A673 (cell line): ENCODE data around the gene PRR22. TPM values are rescaled to one million over a fixed set of nuclear protein-coding genes. Genes with fewer than 3 reads are reported as not detected.
"Not testable (repeated sequence)": the region's sequence is repeated elsewhere in the genome, so short reads cannot be mapped to it uniquely, and the experiment has no call there.

Source experiments
- BruUV-seq: library from RNA; stranded (reverse); fragments of 400-500 nt; replicated peaks from 2 replicates; lab custom pipeline; 2021; lab: Mats Ljungman, UMichigan
- CTCF ChIA-PET: fragments of 300-600 bp; sonication (Branson Sonifier 250); formaldehyde crosslinking; loops from one replicate; lab custom pipeline; 2022; ENCODE audit warnings: antibody characterized with exemption; lab: Charles Lee
- POLR2A ChIA-PET: fragments of 300-600 bp; sonication (Branson Sonifier 250); formaldehyde crosslinking; loops from one replicate; lab custom pipeline; 2022; ENCODE audit warnings: antibody characterized with exemption; ENCODE audit not compliant: low non-redundant PET; lab: Charles Lee
- DNase-seq: peaks from one replicate; pipeline ENCODE4 v3.0.0-alpha.2; 2015; ENCODE audit warnings: low spot score
- H3K27ac ChIP-seq: fragments of 200-600 bp; sonication (generic); 2 replicates; pipeline ENCODE4 v1.5.1; 2016; ENCODE audit warnings: mixed run types, low read depth, mild to moderate bottlenecking, mixed read lengths, antibody characterized with exemption, low read length; ENCODE audit not compliant: poor library complexity, severe bottlenecking
- H3K27me3 ChIP-seq: fragments of 200-600 bp; sonication (generic); replicated peaks from 2 replicates; pipeline ENCODE4 v1.6.1; 2017; ENCODE audit warnings: mixed run types, low read depth, mild to moderate bottlenecking, mixed read lengths, antibody characterized with exemption, low read length; ENCODE audit not compliant: insufficient read depth, poor library complexity
- H3K36me3 ChIP-seq: fragments of 200-600 bp; sonication (generic); 2 replicates; pipeline ENCODE4 v1.6.1; 2016; ENCODE audit warnings: mixed run types, mild to moderate bottlenecking, mixed read lengths, antibody characterized with exemption, low read length; ENCODE audit not compliant: insufficient read depth, poor library complexity, severe bottlenecking
- H3K4me1 ChIP-seq: fragments of 200-600 bp; sonication (generic); 2 replicates; pipeline ENCODE4 v1.6.1; 2017; ENCODE audit warnings: mixed run types, mild to moderate bottlenecking, mixed read lengths, antibody characterized with exemption, low read length; ENCODE audit not compliant: insufficient read depth, poor library complexity, severe bottlenecking
- H3K4me3 ChIP-seq: fragments of 200-600 bp; sonication (generic); 2 replicates; pipeline ENCODE4 v1.5.1; 2016; ENCODE audit warnings: low read depth, mixed run types, mild to moderate bottlenecking, mixed read lengths, low read length; ENCODE audit not compliant: poor library complexity, severe bottlenecking
- H3K9me3 ChIP-seq: fragments of 200-600 bp; sonication (generic); 2 replicates; pipeline ENCODE4 v1.6.1; 2016; ENCODE audit warnings: mixed run types, low read depth, mild to moderate bottlenecking, mixed read lengths, antibody characterized with exemption, low read length; ENCODE audit not compliant: poor library complexity, severe bottlenecking
- CTCF ChIP-seq: fragments of 300-800, 200-600 bp; sonication (generic); conservative IDR thresholded peaks from 2 replicates; pipeline ENCODE4 v1.5.1; 2017; ENCODE audit warnings: low read depth, mild to moderate bottlenecking, antibody characterized with exemption, low read length, moderate library complexity, mixed read lengths
- EZH2 ChIP-seq: fragments of 200-600 bp; sonication (generic); IDR thresholded peaks from 2 replicates; pipeline ENCODE4 v1.6.1; 2017; ENCODE audit warnings: borderline replicate concordance, low read depth, mild to moderate bottlenecking, mixed read lengths, antibody characterized with exemption, low read length; ENCODE audit not compliant: poor library complexity, severe bottlenecking
- intact Hi-C: fragments of 100-400 bp; cut with micrococcal nuclease; formaldehyde crosslinking; loops from one replicate; pipeline ENCODE4 v1.10.0; 2022; ENCODE audit not compliant: unreplicated experiment
- total RNA-seq: library from RNA; stranded (reverse); gene quantifications from 2 replicates; pipeline ENCODE4 v1.2.3, GENCODE V29; 2021

Gene PRR22
- total RNA-seq, 1 experiment from 2014 or later: 8.2 TPM

DNA sequence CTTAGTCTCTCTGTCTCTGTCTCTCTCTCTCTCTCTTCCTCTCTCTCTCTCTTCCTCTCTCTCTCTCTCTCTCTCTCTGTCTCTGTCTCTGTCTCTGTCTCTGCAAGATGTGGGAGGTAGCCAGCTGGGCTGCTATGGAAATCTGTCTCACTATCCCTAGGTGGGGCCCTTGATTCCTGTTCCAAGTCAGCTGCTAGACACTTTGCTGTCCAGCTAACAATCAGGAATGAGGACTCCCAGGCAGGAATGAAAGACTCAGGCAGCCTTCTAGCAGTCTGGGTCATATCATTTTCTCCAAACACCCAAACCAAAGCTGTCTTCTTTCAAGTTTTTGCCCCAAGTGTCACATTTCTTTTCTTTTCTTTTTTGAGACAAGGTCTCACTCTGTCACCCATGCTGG lies 40.9 kb downstream of the PRR22 start:
- ChIA-PET CTCF (no interaction called here), POLR2A (no interaction called here)
- H3K27ac ChIP-seq: no peak overlapping the region

DNA sequence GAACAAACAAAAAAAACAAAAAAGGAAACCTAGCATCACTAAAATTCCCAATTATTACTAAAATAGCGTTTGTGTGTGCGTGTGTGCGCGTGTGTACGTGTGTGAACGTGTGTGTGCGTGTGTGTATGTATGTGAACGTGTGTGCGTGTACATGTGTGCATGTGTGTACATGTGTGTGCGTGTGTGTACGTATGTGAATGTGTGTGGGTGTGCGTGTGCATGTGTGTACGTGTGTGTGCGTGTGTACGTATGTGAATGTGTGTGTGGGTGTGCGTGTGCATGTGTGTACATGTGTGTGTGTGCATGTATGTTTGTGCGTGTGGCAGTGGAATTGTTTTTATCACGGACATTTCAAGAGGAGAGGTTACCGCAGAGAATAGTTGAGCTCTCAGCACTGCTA lies 42.5 kb downstream of the PRR22 start:
- POLR2A ChIA-PET: no interaction called here
- intact Hi-C loops: no loop called here
- TF ChIP-seq EZH2 (no peak), CTCF (no peak)
- Histone ChIP-seq H3K4me1 (no peaks in the 10 kb centered on the region), H3K27me3 (no peaks in the 10 kb centered on the region), H3K9me3 (no peaks in the 10 kb centered on the region), H3K27ac (no peak overlapping the region), H3K36me3 (no peaks in the 10 kb centered on the region), H3K4me3 (no peak overlapping the region)
- no peak for DNase-seq
- CTCF ChIA-PET: no interaction called here
- no TSS peak for BruUV-seq

More for the DNA sequence above, 40.9 kb downstream of the PRR22 start:
- intact Hi-C loops: no loop called here
- Histone ChIP-seq H3K9me3 (no peaks in the 10 kb centered on the region), H3K4me1 (no peaks in the 10 kb centered on the region), H3K4me3 (no peak overlapping the region), H3K36me3 (no peaks in the 10 kb centered on the region), H3K27me3 (no peaks in the 10 kb centered on the region)
- no TSS peak for BruUV-seq
- TF ChIP-seq CTCF: no peak
- TF ChIP-seq EZH2: no peak
- no peak for DNase-seq

DNA sequence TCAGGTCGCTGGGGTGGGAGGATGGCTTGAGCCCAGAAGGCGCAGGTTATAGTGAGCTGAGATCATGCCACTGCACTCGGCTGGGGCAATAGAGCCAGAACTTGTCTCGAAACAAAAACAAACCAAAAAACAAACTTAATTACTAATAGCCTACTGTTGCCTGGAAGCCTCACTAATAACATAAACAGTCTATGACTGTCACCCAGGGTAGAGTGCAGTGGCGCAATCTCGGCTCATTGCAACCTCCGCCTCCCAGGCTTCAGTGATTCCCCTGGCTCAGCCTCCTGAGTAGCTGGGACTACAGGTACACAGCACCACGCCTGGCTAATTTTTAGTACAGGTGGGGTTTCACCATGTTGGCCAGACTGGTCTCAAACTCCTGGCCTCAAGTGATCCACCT lies 46.1 kb downstream of the PRR22 start:
- Histone ChIP-seq H3K4me1 (no peaks in the 10 kb centered on the region), H3K27me3 (no peaks in the 10 kb centered on the region), H3K4me3 (no peak overlapping the region), H3K36me3 (no peaks in the 10 kb centered on the region), H3K27ac (no peak overlapping the region), H3K9me3 (no peaks in the 10 kb centered on the region)
- TF ChIP-seq EZH2: no peak
- no peak for TF ChIP-seq CTCF
- DNase-seq: no peak
- BruUV-seq: no TSS peak
- POLR2A ChIA-PET: interaction anchor here (0.7 kb wide), 1 partner anchor 20 kb away, joined by 3 read pairs; no protein-coding TSS in a partner anchor
- CTCF ChIA-PET: no interaction called here
- intact Hi-C loops: no loop called here

- BruUV-seq, H3K4me1 ChIP-seq, H3K9me3 ChIP-seq, DNase-seq, H3K27me3 ChIP-seq, intact Hi-C loops, H3K27ac ChIP-seq, POLR2A ChIA-PET, CTCF ChIA-PET, H3K4me3 ChIP-seq, H3K36me3 ChIP-seq: not testable (repeated sequence)
These were observed 51.4 kb downstream of the PRR22 start for GRCh38 chr19:5733172-5733571.
